ENCODE measurements around the gene TXNDC8. TPM values are rescaled to one million over a fixed set of nuclear protein-coding genes. Genes with fewer than 3 reads are reported as not detected.

TXNDC8 gene
- total RNA-seq, 4 donors from 2014 or later: not detected

- DNase-seq: no peak
- no peak for TF ChIP-seq POLR2A (IDR thresholded peaks at IDR 0.05)
- no peak overlapping the region for H3K4me3 ChIP-seq
- no peaks in the 10 kb centered on the region for H3K27me3 ChIP-seq
- H3K27ac ChIP-seq: no peak overlapping the region
- no peaks in the 10 kb centered on the region for H3K4me1 ChIP-seq
- H3K36me3 ChIP-seq: no peaks in the 10 kb centered on the region
- no peaks in the 10 kb centered on the region for H3K9me3 ChIP-seq
These were observed 3.5 kb downstream of the TXNDC8 start for GRCh38 chr9:110334183-110334582.

GRCh38 chr9:110332766-110333165 lies 4.9 kb downstream of the TXNDC8 start:
- Histone ChIP-seq H3K36me3 (no peaks in the 10 kb centered on the region), H3K4me1 (no peaks in the 10 kb centered on the region), H3K27me3 (no peaks in the 10 kb centered on the region), H3K4me3 (no peak overlapping the region), H3K27ac (no peak overlapping the region), H3K9me3 (no peaks in the 10 kb centered on the region)
- no peak for DNase-seq
- TF ChIP-seq POLR2A (IDR thresholded peaks at IDR 0.05) (no peak), CTCF (IDR thresholded peaks at IDR 0.05) (no peak)

- Histone ChIP-seq H3K27me3 (no peaks in the 10 kb centered on the region), H3K27ac (no peak overlapping the region), H3K36me3 (no peaks in the 10 kb centered on the region), H3K4me3 (no peak overlapping the region), H3K9me3 (no peaks in the 10 kb centered on the region), H3K4me1 (no peaks in the 10 kb centered on the region)
- TF ChIP-seq POLR2A (IDR thresholded peaks at IDR 0.05): no peak
- TF ChIP-seq CTCF (IDR thresholded peaks at IDR 0.05): no peak
- no peak for DNase-seq
These were observed 7.1 kb downstream of the TXNDC8 start for GRCh38 chr9:110330484-110331105.

- no peaks in the 10 kb centered on the region for H3K4me1 ChIP-seq
- no peaks in the 10 kb centered on the region for H3K9me3 ChIP-seq
- no peak for DNase-seq
- H3K4me3 ChIP-seq: no peak overlapping the region
- no peak for TF ChIP-seq POLR2A (IDR thresholded peaks at IDR 0.05)
- TF ChIP-seq CTCF (IDR thresholded peaks at IDR 0.05): no peak
- H3K36me3 ChIP-seq: no peaks in the 10 kb centered on the region
- no peaks in the 10 kb centered on the region for H3K27me3 ChIP-seq
- no peak overlapping the region for H3K27ac ChIP-seq
These were observed 7.9 kb downstream of the TXNDC8 start for GRCh38 chr9:110329639-110330230.

GRCh38 chr9:110328763-110329162 lies 8.9 kb downstream of the TXNDC8 start:
- Histone ChIP-seq H3K27ac (no peak overlapping the region), H3K4me3 (no peak overlapping the region), H3K4me1 (no peaks in the 10 kb centered on the region), H3K27me3 (no peaks in the 10 kb centered on the region), H3K36me3 (no peaks in the 10 kb centered on the region), H3K9me3 (no peaks in the 10 kb centered on the region)
- DNase-seq: no peak
- TF ChIP-seq CTCF (IDR thresholded peaks at IDR 0.05) (no peak), POLR2A (IDR thresholded peaks at IDR 0.05) (no peak)

- Histone ChIP-seq H3K27ac (no peak overlapping the region), H3K4me1 (no peaks in the 10 kb centered on the region), H3K9me3 (no peaks in the 10 kb centered on the region), H3K27me3 (no peaks in the 10 kb centered on the region), H3K4me3 (no peak overlapping the region), H3K36me3 (no peaks in the 10 kb centered on the region)
- DNase-seq: no peak
- TF ChIP-seq POLR2A (IDR thresholded peaks at IDR 0.05): no peak
- no peak for TF ChIP-seq CTCF (IDR thresholded peaks at IDR 0.05)
These were observed 9.9 kb downstream of the TXNDC8 start for GRCh38 chr9:110327716-110328115.
